ENCODE results near the gene LBHD1. TPM values are rescaled to one million over a fixed set of nuclear protein-coding genes. Genes with fewer than 3 reads are reported as not detected.
A peak's percentile ranks its signal among the peaks of the same experiment; 100 is the strongest.

Gene LBHD1
- total RNA-seq, 2 donors from 2014 or later = 4.9 to 5.6 TPM

DNA sequence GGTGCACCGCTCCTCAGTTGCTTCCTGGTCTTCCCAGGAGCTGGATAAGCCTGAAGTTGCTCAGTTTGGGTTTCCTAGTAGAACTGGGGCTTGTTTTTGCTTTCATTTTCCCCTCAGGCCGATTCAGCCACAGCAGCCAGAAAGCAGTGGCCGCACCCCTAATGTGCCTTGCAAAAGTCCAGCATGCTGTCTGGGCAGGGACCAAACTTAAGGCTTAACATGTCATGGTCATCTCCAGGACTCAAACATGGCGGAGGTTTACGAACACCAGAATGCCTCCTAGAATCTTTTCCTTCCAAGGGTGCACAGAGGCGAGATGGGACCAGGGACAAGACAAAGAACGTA lies 37.9 kb upstream of the LBHD1 start:
- no peaks in the 10 kb centered on the region for H3K27me3 ChIP-seq
- ATAC-seq (no peak), DNase-seq (no peak)
- peaks cover 90% of the 10 kb centered on the region for H3K4me1 ChIP-seq
- no peak overlapping the region for H3K4me3 ChIP-seq
- WGBS, 2 donors = 69 to 74% methylated on average over 7 of the region's 7 CpGs
- TF ChIP-seq POLR2A (IDR thresholded peaks at IDR 0.05) (no peak), CTCF (IDR thresholded peaks at IDR 0.05) (no peak)
- no peaks in the 10 kb centered on the region for H3K9me3 ChIP-seq
- intact Hi-C loops (cut with DNase I) = no loop called here
- peaks cover 0 to 2% of the 10 kb centered on the region in 2 donors for H3K36me3 ChIP-seq (replicated peaks in 1 of 2; ENCODE audit: insufficient read depth in 1 of 2, low read depth in 2 of 2)
- H3K27ac ChIP-seq = peak overlapping the region; percentile 70 to 94 (median 93)

DNA sequence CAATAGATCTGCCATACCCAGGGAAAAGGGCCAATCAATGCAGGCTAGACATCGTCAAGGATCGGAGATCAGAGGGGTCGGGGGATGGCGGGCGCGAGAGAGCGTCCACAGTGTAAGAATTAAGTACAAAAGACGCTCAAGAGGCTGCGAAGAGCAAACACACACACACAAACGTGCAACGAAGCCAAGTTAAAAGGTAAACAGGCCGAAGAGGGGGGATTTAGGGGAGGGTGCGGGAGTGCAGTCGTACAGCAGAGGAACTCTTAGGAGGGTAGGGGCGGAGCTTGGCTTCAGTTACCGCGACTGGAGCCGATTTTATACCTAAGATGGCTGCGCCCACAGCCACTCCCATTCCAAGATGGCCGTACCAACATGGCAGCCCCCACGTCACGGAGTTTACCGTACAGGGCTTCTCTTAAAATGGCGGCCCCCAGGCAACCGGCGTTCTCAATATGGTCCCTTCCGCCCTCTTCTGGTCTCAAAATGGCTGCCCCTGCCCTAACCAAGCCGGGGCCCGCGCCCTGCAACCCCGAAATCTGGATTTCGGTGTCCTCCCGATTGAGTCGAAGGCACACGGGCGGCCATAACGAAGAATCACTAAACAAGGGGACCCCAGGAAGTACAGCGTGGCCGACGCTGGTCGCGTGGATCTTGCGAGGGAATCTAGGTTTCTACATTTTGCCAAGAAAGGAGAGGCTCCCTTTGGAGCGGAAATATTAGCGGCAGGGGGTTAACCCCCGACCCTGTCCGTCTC lies 37.4 kb upstream of the LBHD1 start:
- no peaks in the 10 kb centered on the region for H3K27me3 ChIP-seq
- ATAC-seq = peak; percentile 77
- H3K9me3 ChIP-seq = no peaks in the 10 kb centered on the region
- peak overlapping the region; percentile 70 to 94 (median 93) for H3K27ac ChIP-seq
- TF ChIP-seq CTCF (IDR thresholded peaks at IDR 0.05) = peak in 1 of 7 experiments; percentile 16
- TF ChIP-seq POLR2A (IDR thresholded peaks at IDR 0.05) = peak; percentile 46 to 86 (median 81)
- intact Hi-C loops (cut with DNase I) = no loop called here
- WGBS, 2 donors = 2 to 3% methylated on average over 47 of the region's 47 CpGs
- H3K36me3 ChIP-seq (replicated peaks in 1 of 2; ENCODE audit: insufficient read depth in 1 of 2, low read depth in 2 of 2) = no peaks in the 10 kb centered on the region
- H3K4me1 ChIP-seq = peaks cover 91% of the 10 kb centered on the region
- no peak overlapping the region for H3K4me3 ChIP-seq
- DNase-seq = peak; percentile 97 to 99 (median 99)

- peaks cover 85% of the 10 kb centered on the region for H3K4me1 ChIP-seq
- TF ChIP-seq CTCF (IDR thresholded peaks at IDR 0.05) (no peak), POLR2A (IDR thresholded peaks at IDR 0.05) (no peak)
- DNase-seq (peak in 3 of 4 donors; percentile 34 to 44 (median 40)), ATAC-seq (no peak)
- intact Hi-C loops (cut with DNase I) = no loop called here
- H3K36me3 ChIP-seq (replicated peaks in 1 of 2; ENCODE audit: insufficient read depth in 1 of 2, low read depth in 2 of 2) = no peaks in the 10 kb centered on the region
- H3K9me3 ChIP-seq = no peaks in the 10 kb centered on the region
- H3K4me3 ChIP-seq = no peak overlapping the region
- H3K27ac ChIP-seq = peak overlapping the region; percentile 70 to 94 (median 93)
- WGBS, 2 donors = 2 to 3% methylated on average over 7 of the region's 7 CpGs
- no peaks in the 10 kb centered on the region for H3K27me3 ChIP-seq
Observed at GRCh38 chr11:62708793-62709192, 36.7 kb upstream of the LBHD1 start.

DNA sequence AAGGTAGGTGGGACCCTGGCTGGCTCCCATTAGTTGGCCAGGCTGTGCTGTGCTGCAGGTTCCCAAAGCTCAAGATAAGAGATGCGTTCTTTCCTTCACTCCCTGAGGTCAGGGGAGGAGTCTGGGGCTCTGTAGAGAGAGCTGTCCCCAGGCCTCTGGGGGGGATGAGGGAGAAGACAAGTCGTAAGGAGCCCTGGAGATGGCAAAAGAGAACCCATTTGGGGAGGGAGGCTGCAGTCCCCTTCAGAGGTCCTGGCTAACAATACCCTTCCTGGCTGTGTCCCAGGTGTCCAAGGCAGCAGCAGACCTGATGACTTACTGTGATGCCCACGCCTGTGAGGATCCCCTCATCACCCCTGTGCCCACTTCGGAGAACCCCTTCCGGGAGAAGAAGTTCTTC lies 36.3 kb upstream of the LBHD1 start:
- Histone ChIP-seq H3K4me1 (peaks cover 81% of the 10 kb centered on the region), H3K27me3 (no peaks in the 10 kb centered on the region), H3K36me3 (replicated peaks in 1 of 2; ENCODE audit: insufficient read depth in 1 of 2, low read depth in 2 of 2) (no peaks in the 10 kb centered on the region), H3K4me3 (no peak overlapping the region), H3K9me3 (no peaks in the 10 kb centered on the region), H3K27ac (peak overlapping the region; percentile 70 to 94 (median 93))
- intact Hi-C loops (cut with DNase I) = no loop called here
- no peak for ATAC-seq
- no peak for DNase-seq
- WGBS, 2 donors = 63 to 64% methylated on average over 5 of the region's 5 CpGs
- no peak for TF ChIP-seq POLR2A (IDR thresholded peaks at IDR 0.05)
- TF ChIP-seq CTCF (IDR thresholded peaks at IDR 0.05) = no peak

All from body of pancreas (tissue), 4 donors.